ENCODE measurements around the gene KLHL18. TPM values are rescaled to one million over a fixed set of nuclear protein-coding genes. Genes with fewer than 3 reads are reported as not detected.

The KLHL18 gene
- total and polyA plus RNA-seq, 12 donors = 32.1 to 85.7 (median 45.2) TPM

GRCh38 chr3:47380026-47380600 lies 97.4 kb downstream of the KLHL18 start:
- H3K4me1 ChIP-seq = peaks cover 7 to 52% (median 33%) of the 10 kb centered on the region in 9 donors
- ATAC-seq = peak in 1 of 8 donors; percentile 33

GRCh38 chr3:47380601-47381316 lies 98.0 kb downstream of the KLHL18 start, which contains the start of gene PTPN23:
Gene PTPN23, plus strand, starts transcription at chr3:47381021. Its CDS starts 76 bp downstream, at chr3:47381097.
- ATAC-seq = peak; percentile 92 to 97 (median 94)
- Histone ChIP-seq H3K4me1 (peaks cover 8 to 56% (median 36%) of the 10 kb centered on the region in 9 donors), H3K36me3 (peaks cover 0 to 10% (median 0%) of the 10 kb centered on the region in 9 donors)

More at GRCh38 chr3:47380026-47380600, 97.4 kb downstream of the KLHL18 start:
- peak in 1 of 2 donors; percentile 18 for DNase-seq
- H3K27me3 ChIP-seq = no peaks in the 10 kb centered on the region
- peak in 1 of 9 donors; percentile 6 for TF ChIP-seq CTCF (IDR thresholded peaks at IDR 0.05)
- intact Hi-C loops (cut with DNase I) = no loop called here
- WGBS, 2 donors = 11 to 13% methylated on average over 23 of the region's 23 CpGs
- peak overlapping the region; percentile 49 to 97 (median 94) for H3K27ac ChIP-seq
- H3K4me3 ChIP-seq = peak overlapping the region; percentile 68 to 94 (median 88)
- no peaks in the 10 kb centered on the region for H3K9me3 ChIP-seq
- H3K36me3 ChIP-seq = peaks cover 0 to 6% (median 0%) of the 10 kb centered on the region in 9 donors

GRCh38 chr3:47381317-47382157 lies 98.8 kb downstream of the KLHL18 start:
- no peaks in the 10 kb centered on the region for H3K27me3 ChIP-seq
- ATAC-seq = peak; percentile 81 to 87 (median 84)
- H3K4me1 ChIP-seq = peaks cover 8 to 56% (median 36%) of the 10 kb centered on the region in 9 donors
- TF ChIP-seq CTCF (IDR thresholded peaks at IDR 0.05) = no peak
- peak overlapping the region; percentile 70 to 96 (median 92) for H3K4me3 ChIP-seq
- 6 to 8% methylated on average over 44 of the region's 44 CpGs for WGBS, 2 donors
- peaks cover 0 to 15% (median 0%) of the 10 kb centered on the region in 9 donors for H3K36me3 ChIP-seq
- no peaks in the 10 kb centered on the region for H3K9me3 ChIP-seq
- DNase-seq = peak; percentile 83 to 85
- intact Hi-C loops (cut with DNase I) = no loop called here
- H3K27ac ChIP-seq = peak overlapping the region; percentile 83 to 97 (median 94)

More at GRCh38 chr3:47380601-47381316, 98.0 kb downstream of the KLHL18 start, which contains the start of gene PTPN23:
- H3K27ac ChIP-seq = peak within 1 kb of the TSS; percentile 83 to 97 (median 94)
- intact Hi-C loops (cut with DNase I) = no loop called here
- TF ChIP-seq CTCF (IDR thresholded peaks at IDR 0.05) = no peak
- H3K9me3 ChIP-seq = no peaks in the 10 kb centered on the region
- peak; percentile 99 for DNase-seq
- no peaks in the 10 kb centered on the region for H3K27me3 ChIP-seq
- H3K4me3 ChIP-seq = peak within 1 kb of the TSS; percentile 70 to 96 (median 92)
- 0 to 1% methylated on average over 59 to 61 of the region's 61 CpGs for WGBS, 2 donors

GRCh38 chr3:47384425-47384824 lies 101.7 kb downstream of the KLHL18 start:
- H3K4me3 ChIP-seq = no peak overlapping the region
- no peak overlapping the region for H3K27ac ChIP-seq
- peaks cover 0 to 37% (median 0%) of the 10 kb centered on the region in 9 donors for H3K36me3 ChIP-seq
- WGBS, 2 donors = 89 to 91% methylated on average over 4 of the region's 4 CpGs
- no peak for DNase-seq
- no peak for ATAC-seq
- no peaks in the 10 kb centered on the region for H3K9me3 ChIP-seq
- TF ChIP-seq CTCF (IDR thresholded peaks at IDR 0.05) = no peak
- H3K27me3 ChIP-seq = no peaks in the 10 kb centered on the region
- intact Hi-C loops (cut with DNase I) = no loop called here
- H3K4me1 ChIP-seq = peaks cover 8 to 44% (median 30%) of the 10 kb centered on the region in 9 donors
